Tibial artery (tissue), 4 donors: ENCODE results near the gene MYRFL.

ENCODE experiments used
- DNase-seq, 2 donors: peaks; one replicate each; pipeline ENCODE4 v3.0.0-alpha.2; 2019
- H3K27ac ChIP-seq, 2 donors: fragments of 200-600 bp; sonication (generic) in 1 of 2; 1 replicate in 1 of 2; 2 replicates in 1 of 2; pipeline ENCODE4 v1.5.1; 2018 to 2019; ENCODE audit warnings: mild to moderate bottlenecking in 1 of 2
- H3K27me3 ChIP-seq, 2 donors: fragments of 200-600 bp; sonication (generic) in 1 of 2; one replicate each; pipeline versions ENCODE4 v1.5.1 to v1.6.0; 2016 to 2019
- H3K36me3 ChIP-seq, 3 donors: fragments of 200-600 bp; sonication (generic) in 2 of 3; one replicate each; pipeline ENCODE4 v1.5.1; 2016 to 2019; ENCODE audit warnings: mild to moderate bottlenecking in 2 of 3
- H3K4me1 ChIP-seq, 4 donors: fragments of 200-600 bp; sonication (generic) in 2 of 4; 1 replicate in 3 of 4; 2 replicates in 1 of 4; pipeline ENCODE4 v1.5.1; 2016 to 2019
- H3K4me3 ChIP-seq, 2 donors: fragments of 200-600 bp; sonication (generic) in 1 of 2; 1 replicate in 1 of 2; 2 replicates in 1 of 2; pipeline ENCODE4 v1.5.1; 2018 to 2019; ENCODE audit warnings: mild to moderate bottlenecking in 2 of 2
- H3K9me3 ChIP-seq, 3 donors: fragments of 200-600 bp; sonication (generic) in 1 of 3; one replicate each; pipeline ENCODE4 v1.5.1; 2016 to 2019
- intact Hi-C: fragments of 100-400 bp; cut with DNase I; formaldehyde crosslinking; loops from one replicate; pipeline ENCODE4 v1.15.0; 2023; ENCODE audit warnings: low total_unique reads
- TF ChIP-seq, protein P1 (sequence below), 2 experiments: fragments of 200-600 bp in 1 of 2; fragments of 450-650 bp in 1 of 2; IDR thresholded peaks; one replicate each; pipeline ENCODE4 v1.5.1; 2017 to 2019; ENCODE audit warnings: antibody characterized with exemption in 2 of 2, mild to moderate bottlenecking in 1 of 2, moderate library complexity in 1 of 2

MYRFL gene

DNA sequence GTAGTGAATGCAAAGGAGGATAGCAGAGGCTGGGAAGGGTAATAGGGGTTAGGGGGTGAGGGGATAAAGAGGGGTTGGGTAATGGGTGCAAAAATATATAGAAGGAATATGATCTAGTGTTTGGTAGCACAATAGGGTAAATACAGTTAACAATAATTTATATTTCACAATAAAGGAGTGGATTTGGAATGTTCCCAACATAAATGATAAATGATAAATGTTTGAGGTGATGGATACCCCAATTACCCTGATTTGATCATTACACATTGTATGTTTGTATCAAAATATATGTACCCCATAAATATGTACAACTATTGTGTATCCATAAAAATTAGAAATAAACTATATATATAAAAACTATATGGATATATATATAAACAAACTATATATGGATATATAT lies 999 bp upstream of the MYRFL start:
- Histone ChIP-seq H3K4me3 (no peak overlapping the region), H3K27ac (no peak overlapping the region), H3K9me3 (no peaks in the 10 kb centered on the region), H3K27me3 (no peaks in the 10 kb centered on the region), H3K4me1 (peaks cover 0 to 12% (median 5%) of the 10 kb centered on the region in 4 donors), H3K36me3 (no peaks in the 10 kb centered on the region)
- intact Hi-C loops, result no loop called here
- TF ChIP-seq, protein P1, sequence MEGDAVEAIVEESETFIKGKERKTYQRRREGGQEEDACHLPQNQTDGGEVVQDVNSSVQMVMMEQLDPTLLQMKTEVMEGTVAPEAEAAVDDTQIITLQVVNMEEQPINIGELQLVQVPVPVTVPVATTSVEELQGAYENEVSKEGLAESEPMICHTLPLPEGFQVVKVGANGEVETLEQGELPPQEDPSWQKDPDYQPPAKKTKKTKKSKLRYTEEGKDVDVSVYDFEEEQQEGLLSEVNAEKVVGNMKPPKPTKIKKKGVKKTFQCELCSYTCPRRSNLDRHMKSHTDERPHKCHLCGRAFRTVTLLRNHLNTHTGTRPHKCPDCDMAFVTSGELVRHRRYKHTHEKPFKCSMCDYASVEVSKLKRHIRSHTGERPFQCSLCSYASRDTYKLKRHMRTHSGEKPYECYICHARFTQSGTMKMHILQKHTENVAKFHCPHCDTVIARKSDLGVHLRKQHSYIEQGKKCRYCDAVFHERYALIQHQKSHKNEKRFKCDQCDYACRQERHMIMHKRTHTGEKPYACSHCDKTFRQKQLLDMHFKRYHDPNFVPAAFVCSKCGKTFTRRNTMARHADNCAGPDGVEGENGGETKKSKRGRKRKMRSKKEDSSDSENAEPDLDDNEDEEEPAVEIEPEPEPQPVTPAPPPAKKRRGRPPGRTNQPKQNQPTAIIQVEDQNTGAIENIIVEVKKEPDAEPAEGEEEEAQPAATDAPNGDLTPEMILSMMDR (IDR thresholded peaks at IDR 0.05), result no peak
- DNase-seq, result no peak

DNA sequence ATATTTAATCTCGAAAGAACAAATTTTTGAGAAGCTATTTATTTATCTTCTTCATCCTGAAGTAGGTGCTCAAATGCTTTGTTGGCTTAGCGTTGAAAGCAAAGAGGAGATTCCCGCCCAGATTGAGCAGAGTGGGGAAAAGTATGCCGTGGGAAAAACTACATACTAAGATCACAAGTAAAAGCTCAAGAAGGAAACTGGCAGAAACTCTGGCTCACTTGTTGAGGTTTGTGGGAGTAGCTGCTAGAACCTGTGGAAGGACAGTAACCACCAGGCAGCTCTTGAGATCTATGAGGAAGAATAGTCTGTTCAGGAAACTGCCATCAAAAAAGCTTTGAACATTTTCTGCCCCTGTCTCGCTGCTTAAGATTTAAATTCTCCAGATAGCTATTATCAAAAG lies 3.9 kb downstream of the MYRFL start:
- Histone ChIP-seq H3K36me3 (no peaks in the 10 kb centered on the region), H3K9me3 (no peaks in the 10 kb centered on the region), H3K27me3 (no peaks in the 10 kb centered on the region), H3K27ac (no peak overlapping the region), H3K4me3 (no peak overlapping the region), H3K4me1 (no peaks in the 10 kb centered on the region)
- TF ChIP-seq, protein P1 (IDR thresholded peaks at IDR 0.05), result no peak
- DNase-seq, result no peak
- intact Hi-C loops, result no loop called here

DNA sequence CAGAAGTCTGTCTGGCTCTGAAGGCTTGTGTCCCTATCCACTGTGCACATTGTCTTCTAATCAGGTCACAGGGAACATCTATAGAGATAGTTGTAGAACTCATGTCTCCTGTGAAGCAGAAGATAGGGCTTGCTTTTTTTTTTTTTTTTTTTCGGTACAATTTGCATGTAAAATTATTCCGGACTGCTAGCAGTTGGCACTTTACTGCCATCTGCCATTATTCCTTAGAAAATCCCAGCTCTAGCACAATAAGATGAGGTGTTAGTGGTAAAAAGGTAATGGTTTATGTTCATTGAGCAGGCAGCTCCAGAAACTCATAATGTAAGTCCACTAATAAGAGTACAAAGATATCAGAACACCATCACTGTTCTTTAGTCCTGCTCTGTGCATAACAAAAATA lies 8.7 kb downstream of the MYRFL start:
- peaks cover 0 to 11% (median 0%) of the 10 kb centered on the region in 4 donors for H3K4me1 ChIP-seq
- no peaks in the 10 kb centered on the region for H3K27me3 ChIP-seq
- no peak overlapping the region for H3K4me3 ChIP-seq
- no peak for DNase-seq
- H3K36me3 ChIP-seq, result no peaks in the 10 kb centered on the region
- no peaks in the 10 kb centered on the region for H3K9me3 ChIP-seq
- TF ChIP-seq, protein P1 (IDR thresholded peaks at IDR 0.05), result no peak
- H3K27ac ChIP-seq, result no peak overlapping the region
- intact Hi-C loops, result no loop called here

DNA sequence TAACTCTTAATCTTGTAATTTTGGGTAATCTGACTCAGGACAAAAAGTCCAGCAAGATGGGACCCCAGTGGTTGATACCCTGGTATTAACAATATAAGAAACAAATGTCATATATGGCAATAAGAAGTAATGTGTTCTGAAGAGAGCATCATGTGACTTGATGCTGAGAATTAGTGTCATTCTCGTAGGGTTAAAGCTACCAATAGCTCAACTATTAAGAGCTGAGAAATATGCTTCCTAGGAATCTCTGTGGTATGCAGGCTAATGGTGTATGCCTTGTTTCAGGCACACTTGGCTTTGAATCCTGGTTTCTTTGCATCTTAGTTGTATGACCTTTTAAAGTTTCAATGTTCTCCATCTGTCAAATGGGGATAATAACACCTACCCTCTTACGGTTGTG lies 9.1 kb downstream of the MYRFL start:
- no peak overlapping the region for H3K4me3 ChIP-seq
- H3K4me1 ChIP-seq, result peaks cover 0 to 11% (median 0%) of the 10 kb centered on the region in 4 donors
- intact Hi-C loops, result no loop called here
- H3K27me3 ChIP-seq, result no peaks in the 10 kb centered on the region
- H3K9me3 ChIP-seq, result no peaks in the 10 kb centered on the region
- no peaks in the 10 kb centered on the region for H3K36me3 ChIP-seq
- H3K27ac ChIP-seq, result no peak overlapping the region
- DNase-seq, result no peak
- TF ChIP-seq, protein P1 (IDR thresholded peaks at IDR 0.05), result no peak

DNA sequence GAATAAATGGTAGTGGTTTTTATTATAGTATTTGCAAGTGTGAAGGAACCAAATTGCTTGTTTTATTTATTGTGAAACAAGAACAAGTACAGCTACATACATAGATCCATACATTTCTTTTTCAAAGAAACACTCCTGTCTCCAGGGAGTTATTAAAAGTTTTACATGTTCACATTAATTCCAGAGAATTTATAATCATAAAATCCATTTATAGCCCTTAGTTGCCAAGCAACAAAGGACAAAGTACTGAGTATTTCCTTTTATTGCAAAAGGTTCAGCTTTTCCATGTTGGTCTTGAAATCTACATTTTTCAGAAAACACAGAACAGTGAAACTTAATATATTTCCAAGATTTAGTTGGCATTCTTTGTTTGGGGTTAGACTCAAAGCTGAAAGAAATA lies 9.5 kb downstream of the MYRFL start:
- H3K9me3 ChIP-seq, result no peaks in the 10 kb centered on the region
- intact Hi-C loops, result no loop called here
- no peak overlapping the region for H3K4me3 ChIP-seq
- no peak for DNase-seq
- peaks cover 0 to 11% (median 0%) of the 10 kb centered on the region in 4 donors for H3K4me1 ChIP-seq
- H3K27me3 ChIP-seq, result no peaks in the 10 kb centered on the region
- no peaks in the 10 kb centered on the region for H3K36me3 ChIP-seq
- TF ChIP-seq, protein P1 (IDR thresholded peaks at IDR 0.05), result no peak
- H3K27ac ChIP-seq, result no peak overlapping the region

DNA sequence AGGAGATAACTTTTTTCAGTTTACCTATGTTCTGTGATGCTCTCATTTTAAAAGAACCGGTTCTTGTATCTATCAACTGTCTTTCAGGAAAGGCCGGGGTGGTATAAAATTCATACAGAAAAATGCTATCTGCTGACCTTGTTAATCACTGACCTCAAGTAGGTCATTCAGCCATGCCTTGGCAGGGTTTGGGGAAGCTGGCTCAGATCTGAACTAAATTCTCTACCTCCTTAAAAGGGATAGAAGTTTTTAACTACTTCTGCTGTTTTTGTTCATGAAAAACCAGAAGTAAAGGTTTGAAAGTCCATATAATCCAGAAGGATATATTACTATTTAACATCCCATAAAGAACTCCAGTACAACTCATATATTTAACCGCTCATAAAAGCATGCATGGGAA lies 10.1 kb downstream of the MYRFL start:
- DNase-seq, result no peak
- Histone ChIP-seq H3K27me3 (no peaks in the 10 kb centered on the region), H3K4me3 (no peak overlapping the region), H3K9me3 (no peaks in the 10 kb centered on the region), H3K4me1 (peaks cover 0 to 11% (median 0%) of the 10 kb centered on the region in 4 donors), H3K36me3 (no peaks in the 10 kb centered on the region), H3K27ac (no peak overlapping the region)
- intact Hi-C loops, result no loop called here
- TF ChIP-seq, protein P1 (IDR thresholded peaks at IDR 0.05), result no peak
